HCT116 (cell line): ENCODE results near the gene TRIM37.

Source experiments
- CTCF ChIP-seq, 3 experiments: fragments of 200-600 bp in 1 of 3; sonication (generic) in 1 of 3; IDR thresholded peaks in 2 of 3; conservative IDR thresholded peaks in 1 of 3; 2 replicates each; pipeline ENCODE4 v1.5.1; 2012 to 2017; ENCODE audit warnings: low read depth in 2 of 3, low read length in 2 of 3, antibody characterized with exemption in 1 of 3, borderline replicate concordance in 1 of 3, control low read depth in 1 of 3, mild to moderate bottlenecking in 1 of 3, mixed read lengths in 1 of 3, mixed run types in 1 of 3, moderate library complexity in 1 of 3; ENCODE audit not compliant: insufficient read depth in 1 of 3
- EGR1 ChIP-seq: IDR thresholded peaks from 2 replicates; pipeline ENCODE4 v1.6.1; 2012; ENCODE audit warnings: low read depth
- FOSL1 ChIP-seq: IDR thresholded peaks from 2 replicates; pipeline ENCODE4 v1.6.1; 2012; ENCODE audit warnings: low read depth
- REST ChIP-seq: IDR thresholded peaks from 2 replicates; pipeline ENCODE4 v1.6.1; 2012; ENCODE audit warnings: low read depth
- SIN3A ChIP-seq: IDR thresholded peaks from 2 replicates; pipeline ENCODE4 v1.6.1; 2012; ENCODE audit warnings: low read depth
- TCF7L2 ChIP-seq: IDR thresholded peaks from 2 replicates; pipeline ENCODE4 v1.7.0; 2011; ENCODE audit warnings: borderline replicate concordance, inconsistent platforms; ENCODE audit not compliant: insufficient read depth, insufficient read length; ENCODE audit errors: extremely low read depth

- TF ChIP-seq CTCF (IDR thresholded peaks at IDR 0.05 in 2 of 3, conservative IDR thresholded peaks at IDR 0.05 in 1 of 3; ENCODE audit: borderline replicate concordance in 1 of 3, insufficient read depth in 1 of 3, low read depth in 2 of 3, low read length in 2 of 3) (no peak), REST (no peak), TCF7L2 (no peak), SIN3A (no peak), FOSL1 (no peak), EGR1 (no peak)
Measured at GRCh38 chr17:59000022-59000421, 106.7 kb downstream of the TRIM37 start.
